HepG2 (cell line): Measurements from ENCODE around the gene CUEDC2. TPM values are rescaled to one million over a fixed set of nuclear protein-coding genes. Genes with fewer than 3 reads are reported as not detected.

Experiments used
- CBFB ChIP-seq: sonication (generic); formaldehyde crosslinking; IDR thresholded peaks from 2 replicates; pipeline ENCODE4 v1.4.0; 2020; ENCODE audit warnings: missing genetic modification reagents
- CENPBD1 ChIP-seq: sonication (generic); formaldehyde crosslinking; IDR thresholded peaks from 2 replicates; pipeline ENCODE4 v1.8.0; 2022; ENCODE audit warnings: missing genetic modification reagents, low read depth, mild to moderate bottlenecking, borderline replicate concordance
- CENPT ChIP-seq: sonication (generic); formaldehyde crosslinking; IDR thresholded peaks from 2 replicates; pipeline ENCODE4 v1.8.0; 2022; ENCODE audit warnings: low read depth, mild to moderate bottlenecking, moderate library complexity, missing genetic modification reagents
- CHCHD3 ChIP-seq: sonication (generic); formaldehyde crosslinking; IDR thresholded peaks from 2 replicates; pipeline ENCODE4 v1.8.0; 2022; ENCODE audit warnings: mild to moderate bottlenecking, missing genetic modification reagents, moderate library complexity
- E2F5 ChIP-seq: sonication (generic); formaldehyde crosslinking; conservative IDR thresholded peaks from 2 replicates; pipeline ENCODE4 v1.4.0; 2020; ENCODE audit warnings: missing genetic modification reagents
- ELF1 ChIP-seq: sonication (generic); formaldehyde crosslinking; IDR thresholded peaks from 2 replicates; pipeline ENCODE4 v1.4.0; 2020; ENCODE audit warnings: missing genetic modification reagents
- HDAC1 ChIP-seq: sonication (generic); formaldehyde crosslinking; IDR thresholded peaks from 2 replicates; pipeline ENCODE4 v1.5.1; 2020; ENCODE audit warnings: mild to moderate bottlenecking, missing genetic modification reagents
- HDAC2 ChIP-seq: sonication (generic); formaldehyde crosslinking; IDR thresholded peaks from 2 replicates; pipeline ENCODE4 v1.4.0; 2020; ENCODE audit warnings: missing genetic modification reagents
- KMT2A ChIP-seq: sonication (generic); formaldehyde crosslinking; IDR thresholded peaks from 2 replicates; pipeline ENCODE4 v1.4.0; 2020; ENCODE audit warnings: missing genetic modification reagents
- MIER3 ChIP-seq: IDR thresholded peaks from 2 replicates; pipeline ENCODE4 v1.6.1; 2016; ENCODE audit warnings: missing compliant biosample characterization, borderline replicate concordance
- NCOR1 ChIP-seq: fragments of 200-600 bp; sonication (generic); IDR thresholded peaks from 2 replicates; pipeline ENCODE4 v1.7.0; 2017; ENCODE audit warnings: antibody characterized with exemption, low read length, borderline replicate concordance
- POLR2A ChIP-seq, 2 experiments: IDR thresholded peaks; 2 replicates each; pipeline ENCODE4 v1.6.1; 2011; ENCODE audit warnings: low read depth in 2 of 2, low read length in 2 of 2, mild to moderate bottlenecking in 1 of 2, moderate library complexity in 1 of 2; ENCODE audit not compliant: insufficient read depth in 1 of 2
- PRDM15 ChIP-seq: sonication (generic); formaldehyde crosslinking; IDR thresholded peaks from 2 replicates; pipeline ENCODE4 v1.4.0; 2020; ENCODE audit warnings: missing genetic modification reagents
- PRPF4 ChIP-seq: fragments of 200-400 bp; formaldehyde crosslinking; IDR thresholded peaks from 2 replicates; pipeline ENCODE4 v1.6.1; 2016; ENCODE audit warnings: low read length, low read depth; ENCODE audit not compliant: poor library complexity, severe bottlenecking
- SYNCRIP ChIP-seq: fragments of 200-400 bp; formaldehyde crosslinking; IDR thresholded peaks from 2 replicates; pipeline ENCODE4 v1.6.1; 2018; ENCODE audit warnings: mild to moderate bottlenecking, low read depth, low read length; ENCODE audit not compliant: insufficient read depth
- ZEB1 ChIP-seq: IDR thresholded peaks from 2 replicates; pipeline ENCODE4 v1.6.1; 2012; ENCODE audit warnings: mild to moderate bottlenecking, low read depth, inconsistent platforms; ENCODE audit not compliant: insufficient replicate concordance
- ZMYM3 ChIP-seq: sonication (generic); formaldehyde crosslinking; IDR thresholded peaks from 2 replicates; pipeline ENCODE4 v1.5.1; 2020; ENCODE audit warnings: mild to moderate bottlenecking, missing genetic modification reagents
- ZNF121 ChIP-seq: sonication (generic); formaldehyde crosslinking; IDR thresholded peaks from 2 replicates; pipeline ENCODE4 v1.5.0; 2020; ENCODE audit warnings: mild to moderate bottlenecking, missing genetic modification reagents
- ZNF503 ChIP-seq: sonication (generic); formaldehyde crosslinking; IDR thresholded peaks from 2 replicates; pipeline ENCODE4 v1.4.0; 2020; ENCODE audit warnings: missing genetic modification reagents
- ZNF576 ChIP-seq: sonication (generic); formaldehyde crosslinking; IDR thresholded peaks from 2 replicates; pipeline ENCODE4 v1.4.0; 2020; ENCODE audit warnings: mild to moderate bottlenecking, missing genetic modification reagents
- ZNF629 ChIP-seq: sonication (generic); formaldehyde crosslinking; conservative IDR thresholded peaks from 2 replicates; pipeline ENCODE4 v1.5.0; 2020; ENCODE audit warnings: missing genetic modification reagents
- ZNF652 ChIP-seq: IDR thresholded peaks from 2 replicates; pipeline ENCODE4 v1.6.1; 2016; ENCODE audit warnings: low read depth, borderline replicate concordance
- ZNF780A ChIP-seq: sonication (generic); formaldehyde crosslinking; IDR thresholded peaks from 2 replicates; pipeline ENCODE4 v1.8.0; 2022; ENCODE audit warnings: mild to moderate bottlenecking, missing genetic modification reagents, moderate library complexity
- ZSCAN20 ChIP-seq: sonication (generic); formaldehyde crosslinking; IDR thresholded peaks from 2 replicates; pipeline ENCODE4 v1.4.0; 2020; ENCODE audit warnings: missing genetic modification reagents, mild to moderate bottlenecking, borderline replicate concordance
- polyA plus RNA-seq, 8 experiments: library from polyadenylated mRNA; depleted of rRNA in 3 of 8; stranded (reverse) in 7 of 8; unstranded in 1 of 8; fragments of >200 nt; fragmentation: Illumina TruSeq in 4 of 8; extraction: Trizol in 4 of 8; gene quantifications; 2 replicates each; pipeline versions ENCODE4 v1.2.1 to v1.2.3, GENCODE V29; 2011 to 2016; ENCODE audit warnings: low read depth in 4 of 8, missing spikeins in 1 of 8, mixed read lengths in 1 of 8; ENCODE audit not compliant: insufficient read depth in 1 of 8
- total RNA-seq, 5 experiments: library from RNA; depleted of rRNA; stranded (reverse); fragments of >200 nt; fragmentation: Illumina TruSeq; extraction: Trizol; gene quantifications; 2 replicates each; pipeline ENCODE4 v1.2.3, GENCODE V29; 2016; ENCODE audit warnings: low read depth in 1 of 5

CUEDC2 gene
- total and polyA plus RNA-seq, 2 of the 13 experiments (the other 11 are each of a cell fraction or from before 2014, with no cell fraction given) = 13.1 to 18.4 TPM

GRCh38 chr10:102422545-102423129 lies 9.7 kb downstream of the CUEDC2 start (continued):
- TF ChIP-seq CHCHD3 (CRISPR knock-in tag) = peak; percentile 94; the same call in 1 of the 2 replicates
- TF ChIP-seq KMT2A (CRISPR knock-in tag) = peak; percentile 80
- TF ChIP-seq CENPT (CRISPR knock-in tag) = no peak
- TF ChIP-seq ZMYM3 (CRISPR knock-in tag) = peak; percentile 65
- no peak for TF ChIP-seq ZSCAN20
- peak; percentile 38; the same call in 1 of the 2 replicates for TF ChIP-seq ZNF503
- peak; percentile 22; the same call in 1 of the 2 replicates for TF ChIP-seq ZNF629 (CRISPR knock-in tag)
- TF ChIP-seq SYNCRIP = no peak
- TF ChIP-seq HDAC1 = peak; percentile 94
- TF ChIP-seq E2F5 (CRISPR knock-in tag) = no peak
- TF ChIP-seq ELF1 (CRISPR knock-in tag) = peak; percentile 92
- peak; percentile 77 for TF ChIP-seq ZEB1
- no peak; the same call in 1 of the 2 replicates for TF ChIP-seq ZNF652 (CRISPR knock-in tag)
- peak; percentile 91 for TF ChIP-seq ZNF121 (CRISPR knock-in tag)
- no peak for TF ChIP-seq PRPF4
- TF ChIP-seq CBFB (CRISPR knock-in tag) = peak; percentile 80
- peak; percentile 85 for TF ChIP-seq MIER3 (CRISPR knock-in tag)
- TF ChIP-seq CENPBD1 (CRISPR knock-in tag) = no peak; the same call in 1 of the 2 replicates
- TF ChIP-seq POLR2A (IDR thresholded peaks at IDR 0.05; ENCODE audit: insufficient read depth in 1 of 2, low read depth in 2 of 2, low read length in 2 of 2) = no peak; a peak in 1 of 4 replicates
- no peak for TF ChIP-seq NCOR1
- TF ChIP-seq HDAC2 (CRISPR knock-in tag) = peak; percentile 89; the same call in 1 of the 2 replicates
- TF ChIP-seq ZNF780A (CRISPR knock-in tag) = peak; percentile 34; the same call in 1 of the 2 replicates
- no peak for TF ChIP-seq ZNF576
- peak; percentile 36; the same call in 1 of the 2 replicates for TF ChIP-seq PRDM15 (CRISPR knock-in tag)
